DND-41 (cell line): ENCODE results near the gene PRMT6.

Source experiments
- ATAC-seq: fragments of 200-7000 bp; cut with Tn5 transposase; 3 replicates; pipeline ENCODE4 v1.9.1; 2021; ENCODE audit warnings: low read depth; ENCODE audit not compliant: insufficient read depth
- DNase-seq: peaks from one replicate; pipeline ENCODE4 v3.0.0-alpha.2; 2020
- H2AFZ ChIP-seq: 2 replicates; pipeline ENCODE4 v1.6.0; 2012; ENCODE audit warnings: low read depth, low read length
- H3K27ac ChIP-seq: 2 replicates; pipeline ENCODE4 v1.5.1; 2012; ENCODE audit warnings: low read length, inconsistent platforms
- H3K27me3 ChIP-seq: fragments of 200-600 bp; sonication (generic); 2 replicates; pipeline ENCODE4 v1.6.0; 2012; ENCODE audit warnings: low read length, mild to moderate bottlenecking, inconsistent platforms; ENCODE audit not compliant: insufficient read depth, poor library complexity
- H3K36me3 ChIP-seq: 2 replicates; pipeline ENCODE4 v1.5.1; 2012; ENCODE audit warnings: low read length, inconsistent platforms; ENCODE audit not compliant: insufficient read depth
- H3K4me1 ChIP-seq: 2 replicates; pipeline ENCODE4 v1.5.1; 2012; ENCODE audit warnings: mild to moderate bottlenecking, low read length; ENCODE audit not compliant: insufficient read depth
- H3K4me2 ChIP-seq: 2 replicates; pipeline ENCODE4 v1.6.0; 2012; ENCODE audit warnings: mild to moderate bottlenecking, moderate library complexity, low read length, inconsistent platforms; ENCODE audit not compliant: insufficient read depth
- H3K4me3 ChIP-seq, 2 experiments: fragments of 200-600 bp in 1 of 2; shearing (Covaris generic) in 1 of 2; 2 replicates each; pipeline ENCODE4 v1.5.1; 2012 to 2016; ENCODE audit warnings: inconsistent platforms in 2 of 2, low read length in 2 of 2, mild to moderate bottlenecking in 2 of 2, low read depth in 1 of 2, moderate library complexity in 1 of 2
- H3K79me2 ChIP-seq: 2 replicates; pipeline ENCODE4 v1.6.0; 2012; ENCODE audit warnings: low read length, inconsistent platforms; ENCODE audit not compliant: insufficient read depth
- H3K9ac ChIP-seq: 2 replicates; pipeline ENCODE4 v1.6.0; 2012; ENCODE audit warnings: low read depth, mild to moderate bottlenecking, inconsistent platforms, low read length, moderate library complexity
- H3K9me3 ChIP-seq: 2 replicates; pipeline ENCODE4 v1.5.1; 2012; ENCODE audit warnings: low read length, moderate library complexity, mild to moderate bottlenecking, inconsistent platforms; ENCODE audit not compliant: insufficient read depth, severe bottlenecking
- H4K20me1 ChIP-seq: 2 replicates; pipeline ENCODE4 v1.6.0; 2012; ENCODE audit warnings: low read length; ENCODE audit not compliant: insufficient read depth
- EZH2 ChIP-seq: IDR thresholded peaks from 3 replicates; pipeline ENCODE4 v1.6.1; 2012; ENCODE audit warnings: borderline replicate concordance, low read depth, mild to moderate bottlenecking, moderate library complexity, low read length, inconsistent platforms; ENCODE audit not compliant: severe bottlenecking
- TF ChIP-seq, protein P1 (sequence below): IDR thresholded peaks from 2 replicates; pipeline ENCODE4 v1.5.1; 2012; ENCODE audit warnings: borderline replicate concordance, low read length, moderate library complexity, mild to moderate bottlenecking; ENCODE audit not compliant: poor library complexity, severe bottlenecking; ENCODE audit errors: extremely low read depth

Gene PRMT6

DNA sequence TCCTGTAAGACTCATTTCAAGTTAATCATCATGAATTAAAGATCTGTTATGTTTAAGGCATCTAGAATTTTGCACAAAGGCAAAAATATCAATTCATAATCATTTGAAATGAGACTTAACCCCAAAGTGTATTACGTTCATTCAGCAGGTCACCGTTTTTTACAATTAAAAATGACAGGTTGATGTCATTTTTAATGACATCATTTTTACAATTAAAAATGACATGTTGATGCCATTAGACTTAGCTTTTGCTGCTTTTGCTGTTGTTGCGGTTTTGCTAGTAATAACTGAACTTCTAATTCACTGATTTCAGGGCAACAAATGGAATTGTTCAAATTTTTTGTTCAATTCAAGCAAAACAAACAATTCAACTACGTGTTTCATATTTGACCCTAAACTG is 17.0 kb downstream of the PRMT6 start:
- ATAC-seq = no peak
- no peaks in the 10 kb centered on the region for H3K9me3 ChIP-seq
- no peaks in the 10 kb centered on the region for H4K20me1 ChIP-seq
- no peak for DNase-seq
- no peak overlapping the region for H2AFZ ChIP-seq
- no peak overlapping the region for H3K27ac ChIP-seq
- H3K4me2 ChIP-seq = no peak overlapping the region
- H3K36me3 ChIP-seq = no peaks in the 10 kb centered on the region
- TF ChIP-seq EZH2 = no peak
- TF ChIP-seq, protein P1, sequence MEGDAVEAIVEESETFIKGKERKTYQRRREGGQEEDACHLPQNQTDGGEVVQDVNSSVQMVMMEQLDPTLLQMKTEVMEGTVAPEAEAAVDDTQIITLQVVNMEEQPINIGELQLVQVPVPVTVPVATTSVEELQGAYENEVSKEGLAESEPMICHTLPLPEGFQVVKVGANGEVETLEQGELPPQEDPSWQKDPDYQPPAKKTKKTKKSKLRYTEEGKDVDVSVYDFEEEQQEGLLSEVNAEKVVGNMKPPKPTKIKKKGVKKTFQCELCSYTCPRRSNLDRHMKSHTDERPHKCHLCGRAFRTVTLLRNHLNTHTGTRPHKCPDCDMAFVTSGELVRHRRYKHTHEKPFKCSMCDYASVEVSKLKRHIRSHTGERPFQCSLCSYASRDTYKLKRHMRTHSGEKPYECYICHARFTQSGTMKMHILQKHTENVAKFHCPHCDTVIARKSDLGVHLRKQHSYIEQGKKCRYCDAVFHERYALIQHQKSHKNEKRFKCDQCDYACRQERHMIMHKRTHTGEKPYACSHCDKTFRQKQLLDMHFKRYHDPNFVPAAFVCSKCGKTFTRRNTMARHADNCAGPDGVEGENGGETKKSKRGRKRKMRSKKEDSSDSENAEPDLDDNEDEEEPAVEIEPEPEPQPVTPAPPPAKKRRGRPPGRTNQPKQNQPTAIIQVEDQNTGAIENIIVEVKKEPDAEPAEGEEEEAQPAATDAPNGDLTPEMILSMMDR = no peak
- no peaks in the 10 kb centered on the region for H3K79me2 ChIP-seq
- H3K9ac ChIP-seq = no peak overlapping the region
- H3K27me3 ChIP-seq = peaks cover 3% of the 10 kb centered on the region
- H3K4me3 ChIP-seq = no peak overlapping the region
- H3K4me1 ChIP-seq = no peaks in the 10 kb centered on the region

DNA sequence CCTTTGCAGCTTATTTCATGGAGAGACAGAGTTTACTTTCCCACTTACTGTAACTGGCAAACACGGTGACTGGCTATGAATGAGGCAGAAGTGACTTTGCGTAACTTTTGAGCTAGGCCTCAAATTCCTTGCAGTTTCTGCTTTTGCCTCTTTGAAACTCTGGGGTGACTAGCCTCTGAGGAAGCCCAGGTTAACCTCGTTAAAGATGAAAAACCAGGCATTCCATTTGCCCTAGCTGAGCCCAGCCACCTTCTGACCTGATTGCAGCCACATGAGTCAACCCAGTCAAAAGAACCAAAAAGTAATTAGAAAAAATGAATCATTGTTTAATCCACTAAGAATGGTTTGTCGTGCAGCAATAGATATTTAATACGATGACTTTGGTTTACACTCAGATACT is 20.4 kb downstream of the PRMT6 start:
- Histone ChIP-seq H3K27ac (no peak overlapping the region), H3K9me3 (no peaks in the 10 kb centered on the region), H3K36me3 (no peaks in the 10 kb centered on the region), H4K20me1 (no peaks in the 10 kb centered on the region), H3K4me3 (no peak overlapping the region), H3K79me2 (no peaks in the 10 kb centered on the region), H3K4me2 (no peak overlapping the region), H3K9ac (no peak overlapping the region), H2AFZ (no peak overlapping the region), H3K4me1 (no peaks in the 10 kb centered on the region), H3K27me3 (peaks cover 3% of the 10 kb centered on the region)
- no peak for DNase-seq
- no peak for TF ChIP-seq EZH2
- TF ChIP-seq, protein P1 = no peak
- no peak for ATAC-seq

DNA sequence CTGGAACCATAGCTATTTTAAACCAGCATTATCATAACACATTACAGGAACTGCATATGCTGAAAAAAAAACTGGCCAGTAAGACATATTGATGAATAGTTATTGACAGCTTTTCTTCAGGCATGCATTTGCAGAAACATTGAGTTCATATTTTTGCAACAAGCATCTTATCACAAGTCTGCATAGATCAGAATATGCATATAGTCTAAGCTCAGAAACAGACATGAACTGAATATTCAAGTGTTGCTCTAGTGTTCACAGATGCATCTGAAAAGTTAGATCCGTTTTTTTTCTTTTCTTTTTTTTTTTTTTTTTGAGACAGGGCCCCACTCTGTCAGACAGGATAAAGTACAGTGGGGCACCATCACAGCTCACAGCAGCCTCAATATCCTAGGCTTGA is 22.8 kb downstream of the PRMT6 start:
- H2AFZ ChIP-seq = no peak overlapping the region
- no peaks in the 10 kb centered on the region for H3K36me3 ChIP-seq
- ATAC-seq (no peak), DNase-seq (no peak)
- no peak overlapping the region for H3K27ac ChIP-seq
- no peaks in the 10 kb centered on the region for H3K79me2 ChIP-seq
- H3K9ac ChIP-seq = no peak overlapping the region
- H3K4me2 ChIP-seq = no peak overlapping the region
- no peaks in the 10 kb centered on the region for H3K9me3 ChIP-seq
- no peaks in the 10 kb centered on the region for H3K4me1 ChIP-seq
- H4K20me1 ChIP-seq = no peaks in the 10 kb centered on the region
- TF ChIP-seq, protein P1 = no peak
- no peak for TF ChIP-seq EZH2
- H3K27me3 ChIP-seq = no peaks in the 10 kb centered on the region
- H3K4me3 ChIP-seq = no peak overlapping the region

DNA sequence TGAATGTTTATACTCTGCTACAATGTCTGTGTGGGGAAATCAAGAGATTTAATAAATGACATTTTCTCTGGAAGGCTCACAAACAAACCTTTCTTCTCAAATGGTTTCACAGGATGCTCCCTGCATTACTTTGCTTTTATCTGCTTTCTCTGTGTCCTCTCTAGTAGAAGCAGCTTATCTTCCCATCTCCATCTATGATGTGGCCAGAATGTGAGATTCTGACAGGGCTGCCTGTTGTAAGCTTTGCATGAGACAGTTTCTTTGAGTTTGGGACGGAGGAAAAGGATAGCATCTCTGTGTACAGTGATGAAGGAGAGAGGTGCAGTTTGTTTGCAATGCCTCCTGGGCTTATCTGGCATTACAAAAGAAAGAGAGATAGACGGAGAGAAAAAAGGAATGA is 24.6 kb downstream of the PRMT6 start:
- no peaks in the 10 kb centered on the region for H3K36me3 ChIP-seq
- H3K4me2 ChIP-seq = no peak overlapping the region
- no peaks in the 10 kb centered on the region for H4K20me1 ChIP-seq
- TF ChIP-seq, protein P1 = no peak
- no peak for TF ChIP-seq EZH2
- no peak overlapping the region for H3K4me3 ChIP-seq
- ATAC-seq = peak; percentile 39; the same call in 1 of the 3 replicates
- H3K27me3 ChIP-seq = no peaks in the 10 kb centered on the region
- no peak overlapping the region for H2AFZ ChIP-seq
- H3K9me3 ChIP-seq = no peaks in the 10 kb centered on the region
- no peaks in the 10 kb centered on the region for H3K4me1 ChIP-seq
- DNase-seq = no peak
- H3K27ac ChIP-seq = no peak overlapping the region
- no peaks in the 10 kb centered on the region for H3K79me2 ChIP-seq
- no peak overlapping the region for H3K9ac ChIP-seq
